ENCODE data around the gene PHF10. TPM values are rescaled to one million over a fixed set of nuclear protein-coding genes. Genes with fewer than 3 reads are reported as not detected.

PHF10 gene
- total RNA-seq, 4 donors from 2014 or later = 48.6 to 89.5 (median 53.0) TPM

GRCh38 chr6:169669889-169670288 is 54.4 kb downstream of the PHF10 start:
- TF ChIP-seq CTCF (IDR thresholded peaks at IDR 0.05; ENCODE audit: low read depth) = no peak

- no peak for TF ChIP-seq CTCF (IDR thresholded peaks at IDR 0.05; ENCODE audit: low read depth)
Observed at GRCh38 chr6:169669147-169669546, 55.2 kb downstream of the PHF10 start.

GRCh38 chr6:169668203-169668847 is 56.0 kb downstream of the PHF10 start:
- TF ChIP-seq CTCF (IDR thresholded peaks at IDR 0.05; ENCODE audit: low read depth) = no peak

- TF ChIP-seq CTCF (IDR thresholded peaks at IDR 0.05; ENCODE audit: low read depth) = no peak
Observed at GRCh38 chr6:169667716-169668115, 56.6 kb downstream of the PHF10 start.

GRCh38 chr6:169666441-169666840 is 57.9 kb downstream of the PHF10 start:
- no peak for TF ChIP-seq CTCF (IDR thresholded peaks at IDR 0.05; ENCODE audit: low read depth)

GRCh38 chr6:169665289-169665688 is 59.0 kb downstream of the PHF10 start:
- TF ChIP-seq CTCF (IDR thresholded peaks at IDR 0.05; ENCODE audit: low read depth) = no peak

GRCh38 chr6:169664227-169664626 is 60.1 kb downstream of the PHF10 start:
- no peak for TF ChIP-seq CTCF (IDR thresholded peaks at IDR 0.05; ENCODE audit: low read depth)
